DND-41 (cell line): Measurements from ENCODE around the gene GASK1B.

Experiments used
- EZH2 ChIP-seq: IDR thresholded peaks from 3 replicates; pipeline ENCODE4 v1.6.1; 2012; ENCODE audit warnings: borderline replicate concordance, low read depth, mild to moderate bottlenecking, moderate library complexity, low read length, inconsistent platforms; ENCODE audit not compliant: severe bottlenecking
- TF ChIP-seq, protein P1 (sequence below): IDR thresholded peaks from 2 replicates; pipeline ENCODE4 v1.5.1; 2012; ENCODE audit warnings: borderline replicate concordance, low read length, moderate library complexity, mild to moderate bottlenecking; ENCODE audit not compliant: poor library complexity, severe bottlenecking; ENCODE audit errors: extremely low read depth

DNA sequence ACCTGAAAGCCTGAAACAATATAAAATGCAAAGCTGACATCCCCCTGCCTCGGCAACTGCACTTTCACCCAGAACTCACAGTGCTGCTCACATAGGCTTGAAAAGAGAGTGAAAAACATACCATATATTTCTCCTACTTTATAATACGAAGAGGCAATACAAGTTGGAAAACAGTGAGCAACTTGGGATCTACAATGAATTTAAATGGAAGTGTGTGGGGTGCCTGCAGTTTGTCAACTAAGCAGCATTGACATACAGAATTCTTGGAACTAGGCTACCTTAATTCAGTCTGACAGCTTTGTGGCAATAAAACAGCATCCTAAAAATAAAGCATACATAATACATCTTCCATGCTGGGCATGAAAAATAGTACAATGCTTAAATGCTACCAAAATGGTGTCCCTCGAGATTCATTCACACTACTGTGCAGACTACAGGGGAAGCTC lies 8.0 kb downstream of the GASK1B start:
- no peak for TF ChIP-seq EZH2
- TF ChIP-seq, protein P1, sequence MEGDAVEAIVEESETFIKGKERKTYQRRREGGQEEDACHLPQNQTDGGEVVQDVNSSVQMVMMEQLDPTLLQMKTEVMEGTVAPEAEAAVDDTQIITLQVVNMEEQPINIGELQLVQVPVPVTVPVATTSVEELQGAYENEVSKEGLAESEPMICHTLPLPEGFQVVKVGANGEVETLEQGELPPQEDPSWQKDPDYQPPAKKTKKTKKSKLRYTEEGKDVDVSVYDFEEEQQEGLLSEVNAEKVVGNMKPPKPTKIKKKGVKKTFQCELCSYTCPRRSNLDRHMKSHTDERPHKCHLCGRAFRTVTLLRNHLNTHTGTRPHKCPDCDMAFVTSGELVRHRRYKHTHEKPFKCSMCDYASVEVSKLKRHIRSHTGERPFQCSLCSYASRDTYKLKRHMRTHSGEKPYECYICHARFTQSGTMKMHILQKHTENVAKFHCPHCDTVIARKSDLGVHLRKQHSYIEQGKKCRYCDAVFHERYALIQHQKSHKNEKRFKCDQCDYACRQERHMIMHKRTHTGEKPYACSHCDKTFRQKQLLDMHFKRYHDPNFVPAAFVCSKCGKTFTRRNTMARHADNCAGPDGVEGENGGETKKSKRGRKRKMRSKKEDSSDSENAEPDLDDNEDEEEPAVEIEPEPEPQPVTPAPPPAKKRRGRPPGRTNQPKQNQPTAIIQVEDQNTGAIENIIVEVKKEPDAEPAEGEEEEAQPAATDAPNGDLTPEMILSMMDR, result no peak
